K562 treated with DMSO at 1 percent for 4 hours (cell line): ENCODE results near the gene KIFC3. TPM values are rescaled to one million over a fixed set of nuclear protein-coding genes. Genes with fewer than 3 reads are reported as not detected.

Source experiments
- total RNA-seq: library from RNA; unstranded; fragments of 300-600 nt; gene quantifications from 2 replicates; pipeline ENCODE4 v1.2.3, GENCODE V29; 2022; ENCODE audit not compliant: insufficient read depth

Gene KIFC3, protein sequence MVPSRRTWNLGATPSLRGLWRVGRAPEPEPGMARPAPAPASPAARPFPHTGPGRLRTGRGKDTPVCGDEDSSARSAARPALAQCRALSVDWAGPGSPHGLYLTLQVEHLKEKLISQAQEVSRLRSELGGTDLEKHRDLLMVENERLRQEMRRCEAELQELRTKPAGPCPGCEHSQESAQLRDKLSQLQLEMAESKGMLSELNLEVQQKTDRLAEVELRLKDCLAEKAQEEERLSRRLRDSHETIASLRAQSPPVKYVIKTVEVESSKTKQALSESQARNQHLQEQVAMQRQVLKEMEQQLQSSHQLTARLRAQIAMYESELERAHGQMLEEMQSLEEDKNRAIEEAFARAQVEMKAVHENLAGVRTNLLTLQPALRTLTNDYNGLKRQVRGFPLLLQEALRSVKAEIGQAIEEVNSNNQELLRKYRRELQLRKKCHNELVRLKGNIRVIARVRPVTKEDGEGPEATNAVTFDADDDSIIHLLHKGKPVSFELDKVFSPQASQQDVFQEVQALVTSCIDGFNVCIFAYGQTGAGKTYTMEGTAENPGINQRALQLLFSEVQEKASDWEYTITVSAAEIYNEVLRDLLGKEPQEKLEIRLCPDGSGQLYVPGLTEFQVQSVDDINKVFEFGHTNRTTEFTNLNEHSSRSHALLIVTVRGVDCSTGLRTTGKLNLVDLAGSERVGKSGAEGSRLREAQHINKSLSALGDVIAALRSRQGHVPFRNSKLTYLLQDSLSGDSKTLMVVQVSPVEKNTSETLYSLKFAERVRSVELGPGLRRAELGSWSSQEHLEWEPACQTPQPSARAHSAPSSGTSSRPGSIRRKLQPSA
- 93.2 and 108 TPM in 2 replicates for total RNA-seq

DNA sequence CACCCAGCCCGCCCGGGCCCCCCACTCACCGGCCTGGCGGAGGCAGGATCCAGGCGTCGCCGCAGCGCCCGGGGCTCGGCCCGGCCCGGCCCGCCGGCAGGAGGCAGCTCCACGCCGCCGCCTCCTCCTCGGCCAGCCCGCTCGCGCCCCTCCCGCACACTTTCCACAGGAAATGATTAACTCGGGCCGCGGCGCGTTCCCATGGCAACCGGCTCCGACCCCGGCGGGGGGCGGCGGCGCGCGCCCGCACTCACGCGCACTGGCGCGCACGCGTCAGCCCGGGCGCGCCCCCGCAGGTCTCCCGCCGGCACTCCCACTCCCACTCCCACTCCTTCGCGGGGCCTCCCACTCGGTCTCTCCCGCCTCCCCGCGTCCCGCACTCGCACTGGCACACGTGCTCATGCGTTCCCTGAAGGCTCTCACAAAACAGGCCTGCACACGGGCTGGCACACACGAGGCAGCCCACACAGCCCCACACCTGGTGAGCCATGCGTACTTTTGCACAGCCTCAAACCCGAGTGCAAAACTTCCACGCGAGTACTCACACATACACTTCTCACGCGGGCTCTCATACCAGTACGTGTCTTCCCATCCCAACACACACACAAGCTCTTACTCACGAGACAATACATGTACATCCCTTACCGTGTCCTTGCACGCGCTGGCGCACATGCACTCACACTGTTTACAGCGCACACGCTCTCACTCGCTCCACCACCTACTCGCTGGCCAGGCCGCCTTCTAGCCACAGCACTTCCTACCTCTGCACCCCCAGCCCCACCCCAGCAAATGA lies at the start of gene KIFC3:
KIFC3 (minus strand) TSS at position 151 of the 793 bp plus-strand sequence. CDS start 4,248 bp downstream, outside the sequence.

DNA sequence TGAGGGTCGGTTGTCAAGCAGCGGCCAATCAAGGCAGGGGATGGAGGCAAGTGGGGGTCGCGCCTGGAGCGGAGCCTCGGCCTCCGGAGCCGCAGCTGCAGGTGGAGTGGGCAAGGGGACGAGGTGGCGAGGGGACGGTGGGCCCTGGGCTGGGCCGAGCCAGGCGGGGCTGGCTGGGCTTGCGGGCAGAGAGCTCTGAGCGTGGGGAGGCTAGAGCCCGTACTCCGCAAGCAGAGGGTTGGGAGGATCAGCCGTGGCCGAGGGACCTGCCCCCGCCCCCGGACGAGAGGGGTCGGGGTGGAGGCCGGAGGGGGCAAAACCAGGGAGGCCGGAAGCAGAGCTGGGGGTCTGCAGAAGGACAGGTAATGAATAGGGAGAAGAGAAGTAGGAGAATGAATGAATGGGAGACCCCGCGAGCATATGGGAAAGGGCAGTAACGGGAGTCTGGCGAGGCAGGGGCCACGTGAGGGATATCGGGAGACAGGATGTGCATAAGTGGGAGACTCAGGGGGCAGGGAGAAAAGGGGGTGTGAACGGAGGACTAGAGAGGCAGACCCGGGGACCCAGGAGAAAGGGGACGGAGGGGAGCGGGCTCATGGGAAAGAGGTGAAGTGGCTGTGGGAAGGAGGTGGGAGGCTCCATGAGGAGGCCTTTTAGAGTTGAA lies 66.4 kb downstream of the KIFC3 start, which contains the start of gene KATNB1:
KATNB1 (plus strand) TSS at position 16 of the 664 bp plus-strand sequence. CDS start 1,474 bp downstream, outside the sequence.

Other genes with a start within 250 kb of the KIFC3 start
- 0.28 and 1.9 TPM in 2 replicates for gene ADGRG1, start 173.9 kb downstream of the KIFC3 start, total RNA-seq
- gene ADGRG3, start 134.2 kb downstream of the KIFC3 start, total RNA-seq, result 0.79 and 6.4 TPM in 2 replicates
- gene DRC7, start 107.7 kb downstream of the KIFC3 start, total RNA-seq, result not detected in 2 replicates
- gene KATNB1, start 66.7 kb downstream of the KIFC3 start, total RNA-seq, result 43.3 and 44.7 TPM in 2 replicates
- gene CNGB1, start 168.6 kb upstream of the KIFC3 start, total RNA-seq, result not detected in 2 replicates
- gene ZNF319, start 198.2 kb upstream of the KIFC3 start, total RNA-seq, result 5.3 and 5.8 TPM in 2 replicates
- 54.1 and 54.4 TPM in 2 replicates for gene USB1, start 198.9 kb upstream of the KIFC3 start, total RNA-seq
- 10.8 and 12.4 TPM in 2 replicates for gene MMP15, start 223.3 kb upstream of the KIFC3 start, total RNA-seq